Kidney (tissue), 22 donors: ENCODE results near the gene ZNF827. TPM values are rescaled to one million over a fixed set of nuclear protein-coding genes. Genes with fewer than 3 reads are reported as not detected.

ENCODE experiments used
- DNase-seq, 5 donors: peaks; one replicate each; pipeline ENCODE4 v3.0.0-alpha.2; 2013 to 2020
- FAIRE-seq: peaks from 2 replicates; lab custom pipeline; 2012; peaks lifted over from hg19 to GRCh38; lab: Jason Lieb, UNC
- H3K27ac ChIP-seq, 2 donors: one replicate each; pipeline ENCODE4 v1.7.0; 2013; ENCODE audit warnings: low read depth in 2 of 2, low read length in 2 of 2, inconsistent platforms in 1 of 2
- H3K27me3 ChIP-seq: one replicate; pipeline ENCODE4 v1.7.1; 2013; ENCODE audit warnings: low read length, inconsistent platforms; ENCODE audit not compliant: control insufficient read depth, insufficient read depth
- H3K36me3 ChIP-seq, 3 donors: one replicate each; pipeline versions ENCODE4 v1.7.0 to v1.7.1; 2013; ENCODE audit warnings: low read length in 3 of 3, control low read depth in 1 of 3, inconsistent platforms in 1 of 3; ENCODE audit not compliant: insufficient read depth in 3 of 3, control insufficient read depth in 2 of 3
- H3K4me1 ChIP-seq, 3 donors: one replicate each; pipeline versions ENCODE4 v1.7.0 to v1.7.1; 2013; ENCODE audit warnings: low read length in 3 of 3, inconsistent platforms in 1 of 3, low read depth in 1 of 3; ENCODE audit not compliant: control insufficient read depth in 2 of 3, insufficient read depth in 2 of 3
- H3K4me3 ChIP-seq, 3 donors: one replicate each; pipeline versions ENCODE4 v1.7.0 to v1.8.1; 2013; ENCODE audit warnings: low read length in 3 of 3, control low read depth in 1 of 3, inconsistent platforms in 1 of 3
- H3K9ac ChIP-seq, 3 donors: one replicate each; pipeline versions ENCODE4 v1.7.0 to v1.7.1; 2013; ENCODE audit warnings: low read length in 3 of 3, control low read depth in 1 of 3, inconsistent platforms in 1 of 3
- H3K9me3 ChIP-seq, 3 donors: one replicate each; pipeline versions ENCODE4 v1.7.0 to v1.7.1; 2013; ENCODE audit warnings: low read length in 3 of 3, control low read depth in 1 of 3, inconsistent platforms in 1 of 3; ENCODE audit not compliant: control insufficient read depth in 2 of 3, insufficient read depth in 1 of 3
- intact Hi-C: fragments of 100-400 bp; cut with DNase I; formaldehyde crosslinking; loops from one replicate; pipeline ENCODE4 v1.11.1; 2022
- long read RNA-seq, 10 donors: library from polyadenylated mRNA in 1 of 10; unstranded in 1 of 10; transcript quantifications; one replicate each; pipeline ENCODE4 v2.0.0 and lab custom pipeline, GENCODE V29; 2021 to 2026
- polyA plus RNA-seq: library from polyadenylated mRNA; stranded (reverse); fragments of 350-450 nt; fragmentation: Illumina TruSeq; extraction: RNeasy Lipid Tissue Mini Kit (QIAGEN cat#74804); gene quantifications from one replicate; pipeline ENCODE4 v1.2.3, GENCODE V29; 2014; ENCODE audit warnings: low read depth, low replicate concordance; ENCODE audit not compliant: insufficient read depth
- total RNA-seq: library from RNA; stranded (reverse); fragmentation: NEBNext Ultra II Directional; extraction: Animal tissue kit (Norgen Biotek cat#: 25700); gene quantifications from one replicate; pipeline ENCODE4 v1.2.1, GENCODE V29; 2021
- TF ChIP-seq, protein P1 (sequence below): IDR thresholded peaks from 3 replicates; pipeline ENCODE4 v1.5.1; 2012; ENCODE audit warnings: mild to moderate bottlenecking, moderate library complexity, borderline replicate concordance; ENCODE audit not compliant: insufficient read depth; ENCODE audit errors: extremely low read depth
- donor health status: control.
- donor health status: control.
- donor health status: control.
- donor health status: control.
- donor health status: control.
- donor health status: DM: yes; HTN: yes; CAD: no.
- donor health status: Normal renal cell carcinoma (clear cell type).

The ZNF827 gene, protein sequence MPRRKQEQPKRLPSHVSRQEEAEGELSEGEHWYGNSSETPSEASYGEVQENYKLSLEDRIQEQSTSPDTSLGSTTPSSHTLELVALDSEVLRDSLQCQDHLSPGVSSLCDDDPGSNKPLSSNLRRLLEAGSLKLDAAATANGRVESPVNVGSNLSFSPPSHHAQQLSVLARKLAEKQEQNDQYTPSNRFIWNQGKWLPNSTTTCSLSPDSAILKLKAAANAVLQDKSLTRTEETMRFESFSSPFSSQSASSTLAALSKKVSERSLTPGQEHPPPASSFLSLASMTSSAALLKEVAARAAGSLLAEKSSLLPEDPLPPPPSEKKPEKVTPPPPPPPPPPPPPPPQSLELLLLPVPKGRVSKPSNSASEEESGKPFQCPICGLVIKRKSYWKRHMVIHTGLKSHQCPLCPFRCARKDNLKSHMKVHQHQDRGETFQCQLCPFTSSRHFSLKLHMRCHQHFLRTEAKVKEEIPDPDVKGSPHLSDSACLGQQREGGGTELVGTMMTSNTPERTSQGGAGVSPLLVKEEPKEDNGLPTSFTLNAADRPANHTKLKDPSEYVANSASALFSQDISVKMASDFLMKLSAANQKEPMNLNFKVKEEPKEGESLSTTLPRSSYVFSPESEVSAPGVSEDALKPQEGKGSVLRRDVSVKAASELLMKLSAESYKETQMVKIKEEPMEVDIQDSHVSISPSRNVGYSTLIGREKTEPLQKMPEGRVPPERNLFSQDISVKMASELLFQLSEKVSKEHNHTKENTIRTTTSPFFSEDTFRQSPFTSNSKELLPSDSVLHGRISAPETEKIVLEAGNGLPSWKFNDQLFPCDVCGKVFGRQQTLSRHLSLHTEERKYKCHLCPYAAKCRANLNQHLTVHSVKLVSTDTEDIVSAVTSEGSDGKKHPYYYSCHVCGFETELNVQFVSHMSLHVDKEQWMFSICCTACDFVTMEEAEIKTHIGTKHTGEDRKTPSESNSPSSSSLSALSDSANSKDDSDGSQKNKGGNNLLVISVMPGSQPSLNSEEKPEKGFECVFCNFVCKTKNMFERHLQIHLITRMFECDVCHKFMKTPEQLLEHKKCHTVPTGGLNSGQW
- total RNA-seq: 22.6 TPM
- 3.5 TPM for polyA plus RNA-seq
- long read RNA-seq, donor 1, partial matches to known transcripts: 6 of 6 reads
- long read RNA-seq, donor 1, other reads (novel, unspliced or antisense): 0 of 6 reads
- long read RNA-seq, donor 2: 0 reads
- long read RNA-seq, donor 3, full-length matches to known transcripts: 3 of 8 reads
- long read RNA-seq, donor 3, partial matches to known transcripts: 5 of 8 reads
- long read RNA-seq, donor 3, other reads (novel, unspliced or antisense): 0 of 8 reads
- long read RNA-seq, donor 4, full-length matches to known transcripts: 2 of 2 reads
- long read RNA-seq, donor 4, partial matches to known transcripts: 0 of 2 reads
- long read RNA-seq, donor 4, other reads (novel, unspliced or antisense): 0 of 2 reads
- long read RNA-seq, donor 5: 0 reads
- long read RNA-seq, donor 6, partial matches to known transcripts: 7 of 7 reads
- long read RNA-seq, donor 6, other reads (novel, unspliced or antisense): 0 of 7 reads
- long read RNA-seq, donor 7, partial matches to known transcripts: 0 of 4 reads
- long read RNA-seq, donor 7, other reads (novel, unspliced or antisense): 4 of 4 reads
- long read RNA-seq, donor 8, partial matches to known transcripts: 0 of 1 reads
- long read RNA-seq, donor 8, other reads (novel, unspliced or antisense): 0 of 1 reads
- long read RNA-seq, donor 9: 0 reads
- long read RNA-seq, donor 10, partial matches to known transcripts: 8 of 8 reads
- long read RNA-seq, donor 10, other reads (novel, unspliced or antisense): 0 of 8 reads

DNA sequence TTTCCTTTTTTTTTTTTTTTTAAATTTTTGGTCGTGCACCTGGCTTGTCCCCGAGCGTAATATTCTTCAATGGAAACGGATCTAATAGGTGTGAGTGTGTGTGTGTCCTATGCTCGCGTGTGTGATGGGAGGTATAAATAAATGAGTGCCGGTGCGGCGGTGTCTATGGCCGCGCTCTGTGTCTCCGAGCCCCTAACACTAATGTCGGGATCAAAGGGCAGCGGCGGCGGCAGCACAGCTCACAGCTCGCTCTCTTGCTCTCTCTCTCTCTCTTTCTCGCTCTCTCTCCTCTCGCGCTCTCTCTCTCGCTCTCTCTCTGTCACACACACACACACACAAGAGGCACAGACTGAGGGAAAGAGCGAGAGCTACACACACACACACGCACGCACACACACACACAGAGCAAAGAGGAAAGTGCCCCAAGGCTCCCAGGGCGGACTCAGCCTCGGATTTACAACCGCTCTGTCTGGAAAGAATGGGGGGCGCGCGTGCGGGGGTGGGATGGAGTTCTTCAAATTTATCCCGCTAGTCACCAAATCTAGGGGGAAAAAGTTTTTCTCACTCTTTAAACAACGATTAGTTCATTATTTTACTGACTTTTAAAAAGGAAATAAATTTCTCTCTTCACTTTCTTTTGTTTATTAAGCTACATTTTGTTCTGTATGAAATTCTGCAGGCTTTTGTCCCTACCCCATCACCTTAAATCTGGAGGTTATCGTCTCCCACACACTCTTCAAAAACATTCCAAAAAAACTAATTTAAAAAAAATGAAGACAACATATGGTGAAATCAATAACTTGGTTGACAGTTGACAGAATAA, at the start of gene ZNF827:
Gene ZNF827, minus strand, starts transcription at position 206 of the 823 bp plus-strand sequence. CDS start 416 bp downstream, outside the sequence.
- Histone ChIP-seq H3K36me3 (no peaks in the 10 kb centered on the region), H3K9me3 (no peaks in the 10 kb centered on the region), H3K9ac (peak within 1 kb of the TSS; percentile 93 to 96 (median 94)), H3K27me3 (no peaks in the 10 kb centered on the region), H3K27ac (peak within 1 kb of the TSS; percentile 87 to 93), H3K4me3 (peak within 1 kb of the TSS; percentile 91 to 99 (median 98)), H3K4me1 (peaks cover 3 to 17% (median 9%) of the 10 kb centered on the region in 3 donors)
- intact Hi-C loops: no loop called here
- DNase-seq: peak; percentile 88 to 92 (median 89)
- no peak for FAIRE-seq
- TF ChIP-seq, protein P1, sequence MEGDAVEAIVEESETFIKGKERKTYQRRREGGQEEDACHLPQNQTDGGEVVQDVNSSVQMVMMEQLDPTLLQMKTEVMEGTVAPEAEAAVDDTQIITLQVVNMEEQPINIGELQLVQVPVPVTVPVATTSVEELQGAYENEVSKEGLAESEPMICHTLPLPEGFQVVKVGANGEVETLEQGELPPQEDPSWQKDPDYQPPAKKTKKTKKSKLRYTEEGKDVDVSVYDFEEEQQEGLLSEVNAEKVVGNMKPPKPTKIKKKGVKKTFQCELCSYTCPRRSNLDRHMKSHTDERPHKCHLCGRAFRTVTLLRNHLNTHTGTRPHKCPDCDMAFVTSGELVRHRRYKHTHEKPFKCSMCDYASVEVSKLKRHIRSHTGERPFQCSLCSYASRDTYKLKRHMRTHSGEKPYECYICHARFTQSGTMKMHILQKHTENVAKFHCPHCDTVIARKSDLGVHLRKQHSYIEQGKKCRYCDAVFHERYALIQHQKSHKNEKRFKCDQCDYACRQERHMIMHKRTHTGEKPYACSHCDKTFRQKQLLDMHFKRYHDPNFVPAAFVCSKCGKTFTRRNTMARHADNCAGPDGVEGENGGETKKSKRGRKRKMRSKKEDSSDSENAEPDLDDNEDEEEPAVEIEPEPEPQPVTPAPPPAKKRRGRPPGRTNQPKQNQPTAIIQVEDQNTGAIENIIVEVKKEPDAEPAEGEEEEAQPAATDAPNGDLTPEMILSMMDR: peak; percentile 27

DNA sequence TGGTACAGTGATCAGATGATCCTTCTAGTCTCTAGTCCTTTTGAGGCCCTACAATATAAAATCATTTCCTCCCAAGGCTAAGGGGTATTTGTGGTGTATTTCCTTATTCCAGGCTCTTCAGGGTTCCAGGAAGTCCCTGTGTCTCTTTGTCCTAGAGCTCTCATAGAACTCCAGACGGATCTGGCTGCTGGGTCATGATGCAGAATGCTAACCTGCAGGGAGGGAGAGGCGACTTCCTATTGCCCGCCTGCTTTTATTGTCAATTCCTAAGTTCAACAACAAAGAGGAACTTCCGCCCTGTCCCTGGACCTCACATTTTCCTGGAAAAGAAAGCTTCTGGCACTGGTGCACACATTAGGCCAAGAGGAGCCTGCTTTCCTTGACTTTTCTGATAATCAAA, 45.9 kb upstream of the ZNF827 start:
- TF ChIP-seq, protein P1: no peak
- peak in 1 of 5 donors; percentile 8 for DNase-seq

More for the DNA sequence above, 45.9 kb upstream of the ZNF827 start:
- Histone ChIP-seq H3K9me3 (no peaks in the 10 kb centered on the region), H3K9ac (no peak overlapping the region), H3K27me3 (no peaks in the 10 kb centered on the region), H3K4me3 (no peak overlapping the region), H3K27ac (no peak overlapping the region), H3K36me3 (no peaks in the 10 kb centered on the region), H3K4me1 (no peaks in the 10 kb centered on the region)
- no peak for FAIRE-seq
- intact Hi-C loops: no loop called here
